ENCODE results near the gene GLYATL1B. TPM values are rescaled to one million over a fixed set of nuclear protein-coding genes. Genes with fewer than 3 reads are reported as not detected.

Gene GLYATL1B
- total and polyA plus RNA-seq, 2 of the 8 experiments (the other 6 are each of a cell fraction or from before 2014, with no cell fraction given): not detected

- Histone ChIP-seq H3K4me3 (ENCODE audit: extremely low read depth in 1 of 4, insufficient read depth in 2 of 4, low read depth in 3 of 4, low read length in 4 of 4) (no peak overlapping the region), H3K9me3 (ENCODE audit: insufficient read depth in 2 of 2, low read depth in 1 of 2, low read length in 1 of 2) (no peaks in the 10 kb centered on the region), H2BK120ac (replicated peaks; ENCODE audit: low read depth, low read length) (no peak overlapping the region), H4K5ac (ENCODE audit: insufficient read length, low read depth, low read length) (no peak overlapping the region), H2AK5ac (ENCODE audit: low read depth, low read length) (no peak overlapping the region), H2AFZ (ENCODE audit: low read length) (no peak overlapping the region), H3K4ac (replicated peaks; ENCODE audit: insufficient read length, low read depth, low read length) (no peak overlapping the region), H3K27ac (ENCODE audit: low read depth, low read length) (no peak overlapping the region), H2BK5ac (ENCODE audit: low read depth, low read length) (no peak overlapping the region), H3K4me2 (ENCODE audit: insufficient read depth in 1 of 2, low read depth in 2 of 2, low read length in 2 of 2) (no peak overlapping the region), H3K56ac (replicated peaks; ENCODE audit: insufficient read length, low read depth, low read length) (no peak overlapping the region), H4K8ac (ENCODE audit: extremely low read depth, insufficient read depth, low read length) (no peak overlapping the region), H3K4me1 (replicated peaks in 1 of 4; ENCODE audit: control insufficient read depth in 3 of 4, insufficient read depth in 4 of 4, low read length in 3 of 4) (peaks cover 0 to 4% (median 2%) of the 10 kb centered on the region in 4 experiments; a peak in 4 of 7 replicates), H3K9ac (replicated peaks in 1 of 4; ENCODE audit: extremely low read depth in 1 of 4, low read depth in 3 of 4, low read length in 3 of 4) (no peak overlapping the region), H3K79me1 (ENCODE audit: low read depth, low read length) (no peaks in the 10 kb centered on the region), H2BK15ac (ENCODE audit: low read length) (no peak overlapping the region), H3K36me3 (ENCODE audit: control insufficient read depth in 2 of 4, insufficient read depth in 4 of 4, low read length in 3 of 4) (no peaks in the 10 kb centered on the region), H2BK12ac (ENCODE audit: low read depth, low read length) (no peak overlapping the region), H4K20me1 (replicated peaks in 1 of 2; ENCODE audit: control insufficient read depth in 1 of 2, insufficient read depth in 2 of 2, low read length in 2 of 2) (no peaks in the 10 kb centered on the region), H3K27me3 (replicated peaks in 1 of 4; ENCODE audit: control insufficient read depth in 3 of 4, extremely low read depth in 1 of 4, insufficient read depth in 3 of 4, low read length in 3 of 4) (no peaks in the 10 kb centered on the region), H4K91ac (replicated peaks; ENCODE audit: insufficient read length, low read length) (no peak overlapping the region), H3K14ac (ENCODE audit: insufficient read length) (no peak overlapping the region), H2BK20ac (ENCODE audit: low read length) (no peak overlapping the region), H3K23me2 (ENCODE audit: low read depth, low read length) (no peaks in the 10 kb centered on the region; the same call in 1 of the 2 replicates), H3K79me2 (ENCODE audit: control insufficient read depth in 1 of 2, insufficient read depth in 2 of 2, low read length in 2 of 2) (no peaks in the 10 kb centered on the region), H3K23ac (ENCODE audit: insufficient read length) (no peak overlapping the region), H3K18ac (ENCODE audit: extremely low read depth, low read length) (no peak overlapping the region)
- TF ChIP-seq YY1 (IDR thresholded peaks at IDR 0.05; ENCODE audit: low read depth, low read length) (no peak), SUZ12 (IDR thresholded peaks at IDR 0.05; ENCODE audit: low read length) (no peak), CTCF (IDR thresholded peaks at IDR 0.05; ENCODE audit: control extremely low read depth in 1 of 3, insufficient read depth in 1 of 3, low read depth in 1 of 3, low read length in 3 of 3) (peak; percentile 50 to 68 (median 60)), RAD21 (IDR thresholded peaks at IDR 0.05 in 1 of 2, conservative IDR thresholded peaks at IDR 0.05 in 1 of 2; ENCODE audit: low read depth in 2 of 2, low read length in 2 of 2) (peak; percentile 25 to 46; a peak in 3 of 4 replicates), SRF (IDR thresholded peaks at IDR 0.05; ENCODE audit: low read depth, low read length) (no peak), NRF1 (IDR thresholded peaks at IDR 0.05; ENCODE audit: low read depth, low read length) (no peak)
- FAIRE-seq: peak; percentile 92
- CTCF ChIA-PET (ENCODE audit: partially characterized antibody): interaction anchor here (0.7 to 2.4 kb wide), 30 partner anchors 9 to 411 kb away, joined by 3 to 17 read pairs (median 4); partner anchors contain the start of gene DTX4
- WGBS, 2 experiments (ENCODE audit: extremely low coverage in 1 of 2, insufficient coverage in 1 of 2, insufficient read length in 1 of 2, insufficient replicate concordance in 2 of 2, low coverage in 1 of 2, low lambda C conversion rate in 2 of 2, missing lambda C conversion rate in 1 of 2): 39% methylated on average over 2 of the region's 2 CpGs; no CpG with 5 or more reads in 1 of the 2 experiments
- POLR2A ChIA-PET (ENCODE audit: partially characterized antibody): interaction anchor here (0.6 kb wide), 1 partner anchor 14 kb away, joined by 5 read pairs; no protein-coding TSS in a partner anchor
- peak; percentile 25 to 89 for DNase-seq (ENCODE audit: low read depth in 1 of 2, low spot score in 2 of 2)
Measured at GRCh38 chr11:59053387-59053786, 32.7 kb upstream of the GLYATL1B start.

Measured in H1 (cell line).